Uterus (tissue), 4 donors: Measurements from ENCODE around the gene ICAM2. TPM values are rescaled to one million over a fixed set of nuclear protein-coding genes. Genes with fewer than 3 reads are reported as not detected.

Experiments used
- DNase-seq, 2 donors: peaks; one replicate each; pipeline ENCODE4 v3.0.0-alpha.2; 2019 to 2020
- H3K27ac ChIP-seq, 2 donors: fragments of 200-600 bp; sonication (generic); 1 replicate in 1 of 2; 2 replicates in 1 of 2; pipeline ENCODE4 v1.5.1; 2016 to 2018
- H3K27me3 ChIP-seq, 2 donors: fragments of 200-600 bp; sonication (generic); one replicate each; pipeline ENCODE4 v1.5.1; 2018 to 2019; ENCODE audit warnings: control low read depth in 1 of 2
- H3K36me3 ChIP-seq, 2 donors: fragments of 200-600 bp; sonication (generic); one replicate each; pipeline ENCODE4 v1.5.1; 2019; ENCODE audit warnings: control low read depth in 1 of 2
- H3K4me1 ChIP-seq, 2 donors: fragments of 200-600 bp; sonication (generic); one replicate each; pipeline ENCODE4 v1.5.1; 2018 to 2019; ENCODE audit warnings: control low read depth in 1 of 2
- H3K4me3 ChIP-seq, 2 donors: fragments of 200-600 bp; sonication (generic); 1 replicate in 1 of 2; 2 replicates in 1 of 2; pipeline ENCODE4 v1.5.1; 2018 to 2019; ENCODE audit warnings: mild to moderate bottlenecking in 1 of 2
- H3K9me3 ChIP-seq, 2 donors: fragments of 200-600 bp; sonication (generic); one replicate each; pipeline ENCODE4 v1.5.1; 2019; ENCODE audit warnings: control low read depth in 1 of 2
- POLR2A ChIP-seq, 2 donors: fragments of 450-650 bp; IDR thresholded peaks; one replicate each; pipeline ENCODE4 v1.6.1; 2016; ENCODE audit warnings: antibody characterized with exemption in 2 of 2, mild to moderate bottlenecking in 1 of 2, moderate library complexity in 1 of 2
- intact Hi-C: fragments of 100-400 bp; cut with DNase I; formaldehyde crosslinking; loops from one replicate; pipeline ENCODE4 v1.15.1; 2023; ENCODE audit warnings: low total_unique reads
- total RNA-seq, 4 donors: library from RNA; depleted of rRNA in 3 of 4; stranded (reverse); fragments of >200 nt in 3 of 4; gene quantifications; one replicate each; pipeline versions ENCODE4 v1.1.0 to v1.2.4, GENCODE V29; 2014 to 2023
- TF ChIP-seq, protein P1 (sequence below), 4 experiments: fragments of 200-600 bp in 2 of 4; fragments of 450-650 bp in 2 of 4; sonication (generic) in 2 of 4; IDR thresholded peaks; one replicate each; pipeline ENCODE4 v1.5.1; 2016 to 2019; ENCODE audit warnings: antibody characterized with exemption in 4 of 4, mild to moderate bottlenecking in 2 of 4, moderate library complexity in 1 of 4
- donor health status: DM: yes; HTN: yes; CAD: no.

The ICAM2 gene
- total RNA-seq, 4 donors from 2014 or later: 20.6 to 108 (median 42.4) TPM

DNA sequence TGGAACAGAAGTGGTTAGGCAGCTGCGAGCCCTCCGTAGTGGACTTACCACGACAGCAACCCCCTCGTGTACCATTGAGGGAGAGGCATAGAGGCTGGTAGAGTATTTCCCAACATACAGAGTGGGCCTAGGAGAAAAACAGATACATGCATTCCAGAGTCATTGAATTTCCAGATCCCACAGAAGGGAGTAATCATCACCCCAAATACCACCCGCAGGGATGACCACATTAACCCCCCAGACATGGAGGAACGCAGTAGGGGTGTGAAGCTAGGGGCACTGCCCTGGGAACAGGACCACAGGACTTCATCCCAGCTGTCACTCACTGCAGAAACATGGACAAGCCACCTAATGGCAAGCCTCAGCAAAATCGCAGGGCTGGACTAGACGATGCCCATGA is 44.7 kb upstream of the ICAM2 start:
- no peaks in the 10 kb centered on the region for H3K4me1 ChIP-seq
- no peaks in the 10 kb centered on the region for H3K27me3 ChIP-seq
- TF ChIP-seq, protein P1, sequence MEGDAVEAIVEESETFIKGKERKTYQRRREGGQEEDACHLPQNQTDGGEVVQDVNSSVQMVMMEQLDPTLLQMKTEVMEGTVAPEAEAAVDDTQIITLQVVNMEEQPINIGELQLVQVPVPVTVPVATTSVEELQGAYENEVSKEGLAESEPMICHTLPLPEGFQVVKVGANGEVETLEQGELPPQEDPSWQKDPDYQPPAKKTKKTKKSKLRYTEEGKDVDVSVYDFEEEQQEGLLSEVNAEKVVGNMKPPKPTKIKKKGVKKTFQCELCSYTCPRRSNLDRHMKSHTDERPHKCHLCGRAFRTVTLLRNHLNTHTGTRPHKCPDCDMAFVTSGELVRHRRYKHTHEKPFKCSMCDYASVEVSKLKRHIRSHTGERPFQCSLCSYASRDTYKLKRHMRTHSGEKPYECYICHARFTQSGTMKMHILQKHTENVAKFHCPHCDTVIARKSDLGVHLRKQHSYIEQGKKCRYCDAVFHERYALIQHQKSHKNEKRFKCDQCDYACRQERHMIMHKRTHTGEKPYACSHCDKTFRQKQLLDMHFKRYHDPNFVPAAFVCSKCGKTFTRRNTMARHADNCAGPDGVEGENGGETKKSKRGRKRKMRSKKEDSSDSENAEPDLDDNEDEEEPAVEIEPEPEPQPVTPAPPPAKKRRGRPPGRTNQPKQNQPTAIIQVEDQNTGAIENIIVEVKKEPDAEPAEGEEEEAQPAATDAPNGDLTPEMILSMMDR (IDR thresholded peaks at IDR 0.05): no peak
- intact Hi-C loops: loop anchor here (10.0 kb wide), 1 partner anchor 70 kb away; the partner anchor contains the start of gene ERN1
- DNase-seq: no peak
- no peak overlapping the region for H3K4me3 ChIP-seq
- H3K36me3 ChIP-seq: no peaks in the 10 kb centered on the region
- peaks cover 0 to 4% of the 10 kb centered on the region in 2 donors for H3K9me3 ChIP-seq
- no peak overlapping the region for H3K27ac ChIP-seq

DNA sequence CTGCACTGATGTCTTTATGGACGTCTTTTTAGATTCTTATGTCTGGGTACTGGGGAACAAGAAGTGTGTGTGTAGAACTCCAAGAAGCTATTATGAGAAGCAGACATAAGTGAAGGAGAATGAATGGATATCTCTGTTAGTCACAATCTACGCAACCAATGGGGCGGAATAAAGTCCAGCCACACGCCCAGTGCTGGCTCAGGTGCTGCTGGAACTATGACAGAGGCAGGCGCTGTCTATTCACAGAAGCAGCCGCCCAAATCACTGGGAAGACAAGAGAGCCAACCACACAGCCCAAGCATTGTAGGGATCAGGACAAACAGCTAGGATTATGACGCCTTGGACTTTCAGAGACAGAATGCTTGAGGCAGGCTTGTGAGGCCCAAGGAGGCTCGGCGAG is 43.9 kb upstream of the ICAM2 start:
- intact Hi-C loops: loop anchor here (10.0 kb wide), 1 partner anchor 70 kb away; the partner anchor contains the start of gene ERN1
- Histone ChIP-seq H3K4me1 (no peaks in the 10 kb centered on the region), H3K27ac (no peak overlapping the region), H3K9me3 (peaks cover 0 to 2% of the 10 kb centered on the region in 2 donors), H3K4me3 (no peak overlapping the region), H3K36me3 (no peaks in the 10 kb centered on the region), H3K27me3 (no peaks in the 10 kb centered on the region)
- DNase-seq: no peak
- TF ChIP-seq POLR2A (IDR thresholded peaks at IDR 0.05): no peak
- TF ChIP-seq, protein P1 (IDR thresholded peaks at IDR 0.05): no peak

DNA sequence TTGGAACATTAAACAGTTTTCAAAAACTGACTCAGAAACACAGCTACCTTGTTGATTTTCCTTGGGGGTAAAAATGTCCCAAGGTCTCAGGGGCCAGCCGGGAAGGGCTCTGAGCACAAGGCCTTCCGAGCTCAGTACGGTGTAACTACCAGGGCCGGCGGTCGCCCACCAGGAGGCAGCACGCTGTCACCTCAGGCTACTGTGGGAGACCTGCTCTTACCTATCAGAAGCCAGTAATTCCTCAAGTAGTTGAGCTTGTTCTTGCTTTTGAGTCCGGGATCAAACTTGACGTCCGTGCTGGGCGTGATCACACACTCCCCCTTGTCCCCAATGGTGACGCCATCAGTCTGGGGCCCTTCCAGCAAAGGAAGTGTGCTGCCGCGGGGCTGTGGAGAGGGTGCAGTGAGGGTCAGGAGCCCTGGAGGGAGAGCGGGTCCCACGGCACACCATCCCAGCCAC is 43.4 kb upstream of the ICAM2 start:
- intact Hi-C loops: loop anchor here (10.0 kb wide), 1 partner anchor 71 kb away; the partner anchor contains the start of gene ERN1
- H3K36me3 ChIP-seq: no peaks in the 10 kb centered on the region

DNA sequence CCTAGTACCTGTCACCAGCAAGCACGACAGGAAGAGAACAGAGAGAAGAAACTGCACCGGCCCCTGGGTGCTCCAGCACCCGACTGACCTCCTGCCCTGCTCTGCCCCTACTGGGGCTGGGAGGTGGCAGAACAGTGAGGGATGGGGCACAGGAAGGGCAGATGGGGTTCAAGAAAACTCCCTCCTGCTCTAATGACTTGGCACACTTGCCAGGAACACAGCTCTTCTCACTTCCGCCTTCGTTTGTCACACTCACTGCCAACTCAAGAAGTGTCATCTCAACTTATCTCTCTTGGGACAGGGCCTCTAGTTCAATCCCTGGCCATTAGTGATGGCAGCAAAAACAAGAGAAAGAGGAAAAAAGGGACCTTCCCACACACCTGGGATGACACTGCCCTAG is 42.7 kb upstream of the ICAM2 start:
- no peaks in the 10 kb centered on the region for H3K9me3 ChIP-seq
- H3K4me3 ChIP-seq: no peak overlapping the region
- H3K4me1 ChIP-seq: no peaks in the 10 kb centered on the region
- H3K27ac ChIP-seq: peak overlapping the region in 1 of 2 donors; percentile 29
- H3K36me3 ChIP-seq: no peaks in the 10 kb centered on the region
- intact Hi-C loops: loop anchor here (10.0 kb wide), 1 partner anchor 72 kb away; the partner anchor contains the start of gene ERN1
- H3K27me3 ChIP-seq: no peaks in the 10 kb centered on the region
- TF ChIP-seq, protein P1 (IDR thresholded peaks at IDR 0.05): no peak
- TF ChIP-seq POLR2A (IDR thresholded peaks at IDR 0.05): no peak
- no peak for DNase-seq

More for the DNA sequence above, 43.4 kb upstream of the ICAM2 start:
- Histone ChIP-seq H3K4me1 (no peaks in the 10 kb centered on the region), H3K27me3 (no peaks in the 10 kb centered on the region), H3K9me3 (no peaks in the 10 kb centered on the region), H3K27ac (peak overlapping the region in 1 of 2 donors; percentile 29), H3K4me3 (no peak overlapping the region)
- DNase-seq: peak; percentile 57 to 62
- TF ChIP-seq, protein P1 (IDR thresholded peaks at IDR 0.05): peak; percentile 38 to 67 (median 46)
- TF ChIP-seq POLR2A (IDR thresholded peaks at IDR 0.05): no peak

DNA sequence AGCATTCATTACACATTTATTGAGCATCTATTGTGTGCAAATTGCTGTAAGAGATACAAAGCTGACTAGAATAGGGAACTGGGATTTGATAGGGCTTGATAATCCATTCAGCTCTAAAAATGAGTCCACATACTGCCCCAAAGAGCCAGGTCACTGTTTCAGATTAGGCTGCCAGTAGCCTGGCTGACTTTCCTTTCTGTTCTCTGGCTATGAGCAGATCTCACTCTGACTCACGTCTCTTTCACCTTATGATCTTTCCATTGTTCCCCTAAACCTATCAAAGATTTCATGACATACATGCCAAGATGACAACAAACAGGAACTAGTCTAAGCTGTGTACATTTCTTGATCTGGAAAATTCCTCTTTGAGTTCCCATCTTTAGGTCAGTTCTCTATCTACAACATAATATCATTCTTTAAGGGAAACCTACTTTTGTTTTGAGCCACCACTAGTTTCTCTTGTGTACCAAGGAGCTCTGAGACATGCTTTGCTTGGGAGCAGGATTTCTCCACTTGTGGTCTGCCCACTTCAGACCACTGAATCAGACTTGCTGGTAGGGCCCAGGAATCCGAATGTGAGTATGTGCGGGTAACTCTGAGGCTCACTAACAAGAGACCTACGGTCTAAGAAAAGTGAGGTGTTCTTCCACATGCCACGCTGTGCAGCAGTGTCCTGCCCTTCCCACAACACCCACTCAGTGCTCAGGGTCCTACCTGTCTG is 40.9 kb upstream of the ICAM2 start:
- intact Hi-C loops: loop anchor here (10.0 kb wide), 1 partner anchor 73 kb away; the partner anchor contains the start of gene ERN1
- H3K27me3 ChIP-seq: no peaks in the 10 kb centered on the region
- H3K4me3 ChIP-seq: no peak overlapping the region
- no peak for DNase-seq
- no peaks in the 10 kb centered on the region for H3K36me3 ChIP-seq
- H3K4me1 ChIP-seq: no peaks in the 10 kb centered on the region
- no peaks in the 10 kb centered on the region for H3K9me3 ChIP-seq
- TF ChIP-seq POLR2A (IDR thresholded peaks at IDR 0.05): no peak
- TF ChIP-seq, protein P1 (IDR thresholded peaks at IDR 0.05): no peak
- H3K27ac ChIP-seq: no peak overlapping the region
